GM12873 (cell line): ENCODE data around the gene FABP7.

Experiments used
- TF ChIP-seq, protein P1 (sequence below): IDR thresholded peaks from 2 replicates; pipeline ENCODE4 v1.5.1; 2012; ENCODE audit warnings: low read depth, mild to moderate bottlenecking, moderate library complexity, low read length, control low read depth; ENCODE audit not compliant: insufficient read depth; ENCODE audit errors: missing control alignments

FABP7 gene

DNA sequence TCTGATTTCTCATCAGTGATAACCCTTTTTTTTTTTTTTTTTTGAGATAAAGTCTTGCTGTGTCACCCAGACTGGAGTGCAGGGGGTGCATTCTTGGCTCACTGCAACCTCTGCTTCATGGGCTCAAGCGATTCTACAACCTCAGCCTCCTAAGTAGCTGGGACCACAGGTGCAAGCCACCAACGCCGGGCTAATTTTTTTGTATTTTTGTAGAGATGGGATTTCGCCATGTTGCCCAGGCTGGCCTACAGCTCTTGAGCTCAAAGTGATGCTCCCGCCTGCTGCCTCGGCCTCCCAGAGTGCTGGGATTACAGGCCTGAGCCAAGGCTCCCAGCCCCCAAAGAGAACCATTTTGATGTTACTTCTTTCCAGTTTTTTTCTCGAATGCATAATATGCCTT is 2.2 kb downstream of the FABP7 start:
- TF ChIP-seq, protein P1, sequence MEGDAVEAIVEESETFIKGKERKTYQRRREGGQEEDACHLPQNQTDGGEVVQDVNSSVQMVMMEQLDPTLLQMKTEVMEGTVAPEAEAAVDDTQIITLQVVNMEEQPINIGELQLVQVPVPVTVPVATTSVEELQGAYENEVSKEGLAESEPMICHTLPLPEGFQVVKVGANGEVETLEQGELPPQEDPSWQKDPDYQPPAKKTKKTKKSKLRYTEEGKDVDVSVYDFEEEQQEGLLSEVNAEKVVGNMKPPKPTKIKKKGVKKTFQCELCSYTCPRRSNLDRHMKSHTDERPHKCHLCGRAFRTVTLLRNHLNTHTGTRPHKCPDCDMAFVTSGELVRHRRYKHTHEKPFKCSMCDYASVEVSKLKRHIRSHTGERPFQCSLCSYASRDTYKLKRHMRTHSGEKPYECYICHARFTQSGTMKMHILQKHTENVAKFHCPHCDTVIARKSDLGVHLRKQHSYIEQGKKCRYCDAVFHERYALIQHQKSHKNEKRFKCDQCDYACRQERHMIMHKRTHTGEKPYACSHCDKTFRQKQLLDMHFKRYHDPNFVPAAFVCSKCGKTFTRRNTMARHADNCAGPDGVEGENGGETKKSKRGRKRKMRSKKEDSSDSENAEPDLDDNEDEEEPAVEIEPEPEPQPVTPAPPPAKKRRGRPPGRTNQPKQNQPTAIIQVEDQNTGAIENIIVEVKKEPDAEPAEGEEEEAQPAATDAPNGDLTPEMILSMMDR, result no peak

DNA sequence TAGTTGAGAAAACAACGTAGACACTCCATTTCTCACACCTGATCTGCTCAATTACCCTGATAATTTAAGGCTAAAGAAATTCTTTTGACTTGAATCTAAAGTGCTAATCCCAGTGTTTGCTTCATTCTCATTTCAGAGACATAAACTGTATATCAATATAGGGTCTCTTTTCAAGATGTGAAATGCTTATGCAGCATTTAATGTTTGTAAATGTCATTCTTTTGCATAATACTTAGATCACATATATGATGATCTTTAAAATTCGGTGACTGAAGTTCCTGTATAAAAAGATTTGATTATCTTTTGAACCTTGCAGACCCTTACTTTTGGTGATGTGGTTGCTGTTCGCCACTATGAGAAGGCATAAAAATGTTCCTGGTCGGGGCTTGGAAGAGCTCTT is 3.9 kb downstream of the FABP7 start:
- TF ChIP-seq, protein P1, result no peak

DNA sequence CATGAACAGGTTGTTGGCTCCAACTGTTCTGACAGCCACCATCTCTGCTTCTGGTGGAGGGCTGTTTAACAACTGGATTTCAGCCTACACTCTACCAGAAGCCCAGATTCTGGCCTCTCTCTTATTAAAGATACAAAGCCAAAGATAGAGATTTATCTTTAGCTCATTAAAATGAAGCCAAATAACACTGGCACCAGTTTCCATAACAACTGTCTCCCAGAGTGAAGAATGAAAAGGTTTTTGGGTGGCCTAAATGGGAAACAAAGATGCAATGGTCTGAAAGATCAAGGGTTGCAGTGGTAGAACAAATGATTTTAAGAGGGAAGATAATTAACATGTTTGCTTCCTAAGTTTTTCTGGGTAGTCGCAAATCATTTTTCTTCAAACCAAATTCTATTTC is 6.4 kb downstream of the FABP7 start:
- TF ChIP-seq, protein P1, result no peak

DNA sequence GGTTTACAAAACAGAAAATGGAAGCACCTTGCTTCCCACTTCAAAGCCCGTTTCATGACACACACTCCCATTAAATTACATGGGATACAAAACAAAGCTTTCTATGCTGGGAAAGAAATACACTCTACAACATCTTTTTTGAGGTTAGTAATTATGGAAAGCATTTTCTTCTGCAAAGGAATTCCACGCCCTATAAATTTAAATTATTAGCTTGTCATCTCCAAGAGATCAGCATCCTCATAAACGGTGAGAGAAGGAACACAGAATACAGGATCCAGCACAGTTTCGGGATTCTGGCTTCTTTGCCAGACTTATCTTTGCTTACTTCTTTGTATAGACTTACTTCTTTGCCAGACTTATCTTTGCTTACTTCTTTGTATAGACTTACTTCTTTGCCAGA is 8.2 kb downstream of the FABP7 start:
- TF ChIP-seq, protein P1, result no peak

DNA sequence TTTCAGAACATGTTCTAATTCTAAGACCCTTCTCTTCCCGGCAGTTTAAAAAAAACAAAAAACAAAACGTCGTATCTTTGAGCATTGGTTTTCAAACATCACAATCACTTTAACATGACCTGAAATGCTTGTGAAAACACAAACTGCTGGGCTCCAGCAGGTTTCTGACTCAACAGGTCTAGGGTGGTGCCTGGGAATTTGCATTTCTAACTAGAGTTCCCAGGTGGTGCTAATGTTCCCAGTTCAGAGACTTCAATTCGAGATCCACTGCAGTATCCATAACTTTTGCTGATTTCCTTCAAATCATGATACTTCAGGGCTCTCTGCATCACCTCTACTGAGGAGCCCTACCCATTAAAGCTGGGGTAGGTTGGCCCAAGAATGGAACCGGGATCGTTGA is 8.7 kb downstream of the FABP7 start:
- TF ChIP-seq, protein P1, result no peak

DNA sequence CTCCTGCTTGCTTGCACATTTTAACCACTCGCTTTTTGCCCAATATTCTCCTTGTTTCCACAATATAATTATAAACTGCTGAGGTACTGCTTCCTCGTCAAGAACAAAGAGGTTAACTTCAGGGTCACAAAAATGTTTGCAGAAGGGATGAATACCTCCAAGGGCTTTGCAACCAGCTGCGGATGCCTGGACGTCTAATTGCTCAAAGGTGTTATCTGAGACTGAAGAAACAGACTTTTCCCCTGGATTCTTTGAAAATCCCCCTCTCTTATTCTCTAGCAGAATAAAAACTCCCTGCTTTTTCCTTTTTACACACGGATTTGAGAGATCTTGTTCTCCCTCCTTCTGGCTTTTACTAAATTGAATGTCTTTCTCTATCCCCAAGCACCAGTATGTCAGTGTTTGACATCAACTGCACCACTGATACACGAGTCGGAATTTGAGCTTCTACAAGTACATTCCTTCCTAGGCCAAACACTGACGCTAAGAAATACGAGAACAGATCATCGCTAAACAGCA is 9.2 kb downstream of the FABP7 start:
- TF ChIP-seq, protein P1, result no peak

DNA sequence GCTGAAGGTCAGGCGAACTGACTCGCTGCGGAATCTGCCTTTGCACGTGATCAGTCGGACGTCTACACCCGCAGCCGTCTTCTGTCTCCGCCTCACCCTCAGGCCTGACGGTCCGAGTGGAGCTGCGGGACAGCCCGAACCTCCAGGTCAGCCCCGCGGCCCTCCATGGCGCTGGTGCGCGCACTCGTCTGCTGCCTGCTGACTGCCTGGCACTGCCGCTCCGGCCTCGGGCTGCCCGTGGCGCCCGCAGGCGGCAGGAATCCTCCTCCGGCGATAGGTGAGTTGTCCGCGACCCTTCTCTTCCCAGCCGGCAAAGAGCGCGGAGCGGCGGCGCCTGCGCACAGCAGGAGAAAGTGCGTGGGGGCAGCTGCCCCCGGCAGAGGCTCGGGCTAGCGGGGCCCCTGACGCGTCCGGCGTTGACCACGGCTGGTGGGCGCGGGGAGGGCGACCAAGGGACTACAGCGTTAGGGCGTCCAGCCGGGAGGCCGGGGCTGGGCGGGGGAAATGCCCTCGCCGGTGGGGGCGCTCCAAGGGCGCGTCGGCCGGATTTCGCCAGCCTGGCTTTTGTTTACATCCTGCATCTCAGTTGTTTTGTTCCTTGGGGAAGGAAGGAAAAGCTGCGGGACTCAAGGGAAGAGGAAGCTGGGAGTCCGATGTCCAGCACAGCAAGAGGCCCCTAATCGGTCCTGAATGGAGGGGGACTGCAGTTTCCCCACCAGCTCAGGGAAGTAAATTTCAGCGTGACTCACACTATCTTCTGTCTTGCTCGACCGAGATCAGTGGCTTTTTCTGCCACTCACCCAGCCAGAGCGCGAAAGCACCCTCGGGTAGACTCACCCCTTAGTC is 9.9 kb downstream of the FABP7 start, which contains the start of gene SMPDL3A:
Gene SMPDL3A (plus strand): TSS at position 77 of the 846 bp plus-strand sequence. CDS start 89 bp downstream, at position 166.
- TF ChIP-seq, protein P1, result peak; percentile 32
